ENCODE results near the gene TBL3.

Gene TBL3

GRCh38 chr16:1933097-1933661 is 38.7 kb upstream of the TBL3 start:
- no peaks in the 10 kb centered on the region for H3K36me3 ChIP-seq (replicated peaks; ENCODE audit: insufficient read depth, low read length)
- H3K9me2 ChIP-seq (replicated peaks; ENCODE audit: insufficient read depth, low read length) = no peaks in the 10 kb centered on the region
- H3K9me3 ChIP-seq (replicated peaks; ENCODE audit: insufficient read depth, low read length) = no peaks in the 10 kb centered on the region
- H2AFZ ChIP-seq (ENCODE audit: low read length) = no peak overlapping the region
- no peak overlapping the region for H3K9ac ChIP-seq (ENCODE audit: low read length)
- peaks cover 5% of the 10 kb centered on the region for H3K4me1 ChIP-seq (ENCODE audit: low read length)
- TF ChIP-seq EZH2 (optimal IDR thresholded peaks at IDR 0.05; ENCODE audit: low read depth, low read length) (no peak), CTCF (IDR thresholded peaks at IDR 0.05; ENCODE audit: low read length) (no peak), EZH2phosphoT487 (IDR thresholded peaks at IDR 0.05; ENCODE audit: low read length) (no peak)
- H3K4me2 ChIP-seq (ENCODE audit: low read depth, low read length) = no peak overlapping the region
- H4K20me1 ChIP-seq (ENCODE audit: insufficient read depth, low read length) = no peaks in the 10 kb centered on the region
- no peaks in the 10 kb centered on the region for H3F3A ChIP-seq (ENCODE audit: insufficient read depth, low read length)
- H3K27ac ChIP-seq (ENCODE audit: low read length) = no peak overlapping the region
- DNase-seq = no peak
- no peaks in the 10 kb centered on the region for H3K79me2 ChIP-seq (ENCODE audit: low read length)
- H3K4me3 ChIP-seq (ENCODE audit: low read length) = no peak overlapping the region
- 0 out of 2 replicates have a peak, but pooled peaks cover 3% of the 10 kb centered on the region for H3K27me3 ChIP-seq (replicated peaks; ENCODE audit: insufficient read depth, low read length)

DNA sequence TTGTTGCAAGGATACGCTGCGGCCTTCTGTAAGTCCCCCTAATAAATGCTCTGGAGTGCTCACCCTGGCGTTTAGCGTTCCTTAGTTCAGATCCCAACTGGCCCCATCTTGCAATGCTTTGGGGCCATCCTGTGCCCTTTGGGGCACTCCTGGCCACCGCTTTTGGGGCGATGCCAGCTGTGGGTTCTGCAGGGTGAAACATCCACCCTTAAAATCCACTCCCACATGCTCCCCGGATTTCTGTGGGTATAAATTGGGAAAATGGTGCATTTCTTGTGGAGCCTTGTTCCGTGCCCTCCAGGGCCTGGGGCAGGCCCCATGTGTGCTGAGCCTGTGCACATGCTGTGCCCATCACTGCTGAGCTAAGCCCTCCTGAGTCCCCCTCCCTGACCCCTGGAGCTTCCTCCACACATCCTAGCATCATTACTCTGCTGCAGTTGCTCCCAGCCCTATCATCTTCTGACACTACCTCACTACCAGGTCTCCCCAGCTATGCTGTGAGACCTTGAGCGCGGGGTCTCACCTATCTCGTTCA is 34.8 kb upstream of the TBL3 start:
- Histone ChIP-seq H3K27ac (ENCODE audit: low read length) (no peak overlapping the region), H3K9ac (ENCODE audit: low read length) (no peak overlapping the region)
- no peak for TF ChIP-seq EZH2 (optimal IDR thresholded peaks at IDR 0.05; ENCODE audit: low read depth, low read length)
- TF ChIP-seq EZH2phosphoT487 (IDR thresholded peaks at IDR 0.05; ENCODE audit: low read length) = no peak
- no peak for TF ChIP-seq CTCF (IDR thresholded peaks at IDR 0.05; ENCODE audit: low read length)

DNA sequence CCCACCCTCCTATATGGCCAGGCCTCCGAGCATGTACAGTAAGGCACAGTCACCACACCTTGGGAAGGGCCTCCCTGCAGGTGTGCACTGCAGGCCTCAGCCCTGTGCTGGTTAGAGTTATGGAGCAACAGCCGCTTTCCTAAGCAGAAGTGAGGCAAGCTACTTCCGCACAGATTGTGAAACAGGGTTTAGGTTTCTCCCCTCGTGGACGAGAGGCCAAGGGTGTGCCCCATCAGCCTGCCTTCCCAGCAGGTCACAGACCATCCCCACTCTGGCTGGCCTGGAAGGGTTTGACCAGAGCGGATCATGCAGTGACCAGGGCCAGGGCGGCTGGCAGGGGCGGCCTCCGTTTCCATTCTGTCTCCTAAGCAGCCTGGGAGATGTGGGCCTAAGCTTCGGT is 33.5 kb upstream of the TBL3 start:
- H3F3A ChIP-seq (ENCODE audit: insufficient read depth, low read length) = no peaks in the 10 kb centered on the region
- no peak overlapping the region for H3K27ac ChIP-seq (ENCODE audit: low read length)
- H3K9ac ChIP-seq (ENCODE audit: low read length) = no peak overlapping the region
- H3K9me3 ChIP-seq (replicated peaks; ENCODE audit: insufficient read depth, low read length) = no peaks in the 10 kb centered on the region
- TF ChIP-seq EZH2 (optimal IDR thresholded peaks at IDR 0.05; ENCODE audit: low read depth, low read length) (no peak), CTCF (IDR thresholded peaks at IDR 0.05; ENCODE audit: low read length) (no peak), EZH2phosphoT487 (IDR thresholded peaks at IDR 0.05; ENCODE audit: low read length) (no peak)
- peaks cover 4% of the 10 kb centered on the region for H3K79me2 ChIP-seq (ENCODE audit: low read length)
- no peak overlapping the region for H2AFZ ChIP-seq (ENCODE audit: low read length)
- H3K9me2 ChIP-seq (replicated peaks; ENCODE audit: insufficient read depth, low read length) = no peaks in the 10 kb centered on the region
- no peaks in the 10 kb centered on the region for H3K4me1 ChIP-seq (ENCODE audit: low read length)
- H3K4me3 ChIP-seq (ENCODE audit: low read length) = no peak overlapping the region
- DNase-seq = no peak
- H3K36me3 ChIP-seq (replicated peaks; ENCODE audit: insufficient read depth, low read length) = peaks cover 3% of the 10 kb centered on the region; the same call in 1 of the 2 replicates
- H3K4me2 ChIP-seq (ENCODE audit: low read depth, low read length) = no peak overlapping the region
- H4K20me1 ChIP-seq (ENCODE audit: insufficient read depth, low read length) = no peaks in the 10 kb centered on the region
- no peaks in the 10 kb centered on the region for H3K27me3 ChIP-seq (replicated peaks; ENCODE audit: insufficient read depth, low read length)

More for the DNA sequence above, 34.8 kb upstream of the TBL3 start:
- Histone ChIP-seq H3K79me2 (ENCODE audit: low read length) (no peaks in the 10 kb centered on the region), H2AFZ (ENCODE audit: low read length) (no peak overlapping the region), H3F3A (ENCODE audit: insufficient read depth, low read length) (no peaks in the 10 kb centered on the region), H3K9me3 (replicated peaks; ENCODE audit: insufficient read depth, low read length) (no peaks in the 10 kb centered on the region), H4K20me1 (ENCODE audit: insufficient read depth, low read length) (no peaks in the 10 kb centered on the region), H3K9me2 (replicated peaks; ENCODE audit: insufficient read depth, low read length) (no peaks in the 10 kb centered on the region), H3K27me3 (replicated peaks; ENCODE audit: insufficient read depth, low read length) (no peaks in the 10 kb centered on the region), H3K4me3 (ENCODE audit: low read length) (no peak overlapping the region), H3K36me3 (replicated peaks; ENCODE audit: insufficient read depth, low read length) (peaks cover 3% of the 10 kb centered on the region; the same call in 1 of the 2 replicates), H3K4me2 (ENCODE audit: low read depth, low read length) (no peak overlapping the region), H3K4me1 (ENCODE audit: low read length) (no peaks in the 10 kb centered on the region)
- DNase-seq = no peak

All from MM.1S (cell line).